HUES64 (cell line): ENCODE measurements around the gene CFAP43.
A peak's percentile ranks its signal among the peaks of the same experiment; 100 is the strongest.

Source experiments
- H3K27ac ChIP-seq: 2 replicates; pipeline ENCODE4 v1.7.0; 2013; ENCODE audit warnings: low read depth, low read length, inconsistent platforms
- H3K27me3 ChIP-seq: 2 replicates; pipeline ENCODE4 v1.6.1; 2013; ENCODE audit warnings: mild to moderate bottlenecking, low read length; ENCODE audit not compliant: insufficient read depth
- H3K36me3 ChIP-seq: 2 replicates; pipeline ENCODE4 v1.6.1; 2013; ENCODE audit warnings: mild to moderate bottlenecking, low read length; ENCODE audit not compliant: insufficient read depth
- H3K4me1 ChIP-seq: 2 replicates; pipeline ENCODE4 v1.6.1; 2013; ENCODE audit warnings: mild to moderate bottlenecking, low read length, moderate library complexity; ENCODE audit not compliant: insufficient read depth
- H3K4me3 ChIP-seq: 2 replicates; pipeline ENCODE4 v1.5.1; 2013; ENCODE audit warnings: mild to moderate bottlenecking, low read length, moderate library complexity
- H3K9ac ChIP-seq: 2 replicates; pipeline ENCODE4 v1.6.1; 2013; ENCODE audit warnings: mild to moderate bottlenecking, low read depth, low read length
- H3K9me3 ChIP-seq: 2 replicates; pipeline ENCODE4 v1.6.1; 2013; ENCODE audit warnings: low read depth, low read length; ENCODE audit not compliant: insufficient read depth
- WGBS: fragments of 150-250, 120-280 bp; methylation state at CpG from one replicate; pipeline ENCODE4 v1.1.7; 2013; ENCODE audit warnings: missing lambda C conversion rate; 5-methylcytosine and 5-hydroxymethylcytosine counted together

CFAP43 gene

DNA sequence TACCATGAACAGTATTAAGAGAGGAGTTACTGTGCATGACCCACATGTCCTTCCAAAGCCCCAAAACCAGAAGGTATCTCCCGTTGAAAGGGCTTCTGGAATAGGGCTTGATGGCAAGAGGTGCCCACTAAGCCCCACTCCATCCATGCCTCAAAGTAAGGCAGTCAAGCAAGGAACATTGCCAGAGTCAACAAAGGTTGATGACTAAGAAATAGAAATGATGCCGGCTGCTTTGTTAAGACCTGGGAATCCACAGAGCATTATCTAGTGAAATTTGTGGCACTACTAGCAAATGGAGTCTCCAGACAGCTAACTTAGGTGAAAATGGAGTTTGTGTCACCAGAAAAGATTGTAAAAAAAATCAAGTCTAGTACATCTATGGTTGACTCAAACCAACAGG is 104.0 kb downstream of the CFAP43 start:
- WGBS, result 83% methylated on average over 2 of the region's 2 CpGs
- Histone ChIP-seq H3K4me1 (no peaks in the 10 kb centered on the region), H3K9ac (no peak overlapping the region)

DNA sequence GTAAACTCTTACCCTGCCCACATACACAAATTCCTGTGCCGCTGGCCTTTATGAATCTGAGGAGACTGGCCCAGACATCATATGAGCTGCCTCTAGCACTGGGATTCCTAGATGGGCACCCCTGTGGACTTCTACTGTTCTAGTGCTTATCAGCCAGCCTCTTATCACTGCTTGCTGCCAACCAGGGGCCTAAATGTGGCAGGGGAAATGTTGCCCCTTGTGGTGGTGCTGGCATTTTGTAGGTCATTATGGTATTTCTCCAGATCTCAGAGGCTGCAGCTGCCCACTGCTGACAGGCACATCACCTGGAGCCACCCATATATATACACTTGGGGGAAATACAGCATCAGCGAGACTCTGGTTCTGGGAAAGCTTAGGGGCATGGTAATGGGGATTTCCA is 104.8 kb downstream of the CFAP43 start:
- whole genome bisulfite sequencing, result 89% methylated on average over 2 of the region's 2 CpGs
- Histone ChIP-seq H3K9me3 (no peaks in the 10 kb centered on the region), H3K27ac (no peak overlapping the region)

More for the DNA sequence above, 104.0 kb downstream of the CFAP43 start:
- Histone ChIP-seq H3K36me3 (peaks cover 11% of the 10 kb centered on the region; the same call in 1 of the 2 replicates), H3K27me3 (no peaks in the 10 kb centered on the region), H3K9me3 (no peaks in the 10 kb centered on the region), H3K4me3 (no peak overlapping the region), H3K27ac (no peak overlapping the region)

DNA sequence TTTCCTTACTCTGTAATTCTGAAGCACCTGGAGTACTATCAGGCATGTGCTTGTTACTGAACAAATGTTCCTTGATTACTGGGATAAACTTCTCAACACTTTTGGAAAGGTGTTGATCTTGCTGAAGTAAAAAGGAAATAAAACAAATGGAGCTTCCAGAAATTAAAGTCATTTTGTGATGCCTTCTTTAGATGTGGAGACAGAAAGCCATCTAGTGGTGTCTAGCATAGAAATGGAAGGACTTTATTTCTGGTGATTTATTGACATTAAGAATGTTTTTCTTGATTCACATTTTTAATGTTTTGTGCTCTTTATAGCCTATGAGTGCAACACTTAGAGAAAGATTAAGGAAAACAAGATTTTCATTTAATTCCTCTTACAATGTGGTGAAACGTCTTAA is 108.8 kb downstream of the CFAP43 start:
- Histone ChIP-seq H3K27me3 (no peaks in the 10 kb centered on the region), H3K9ac (no peak overlapping the region), H3K27ac (no peak overlapping the region), H3K4me3 (peak overlapping the region; percentile 93), H3K36me3 (peaks cover 11% of the 10 kb centered on the region; the same call in 1 of the 2 replicates), H3K4me1 (peaks cover 19% of the 10 kb centered on the region), H3K9me3 (no peaks in the 10 kb centered on the region)
- no CpG with 5 or more reads among the region's 1 CpG for WGBS

More for the DNA sequence above, 104.8 kb downstream of the CFAP43 start:
- Histone ChIP-seq H3K4me3 (no peak overlapping the region), H3K4me1 (peaks cover 7% of the 10 kb centered on the region; the same call in 1 of the 2 replicates), H3K27me3 (no peaks in the 10 kb centered on the region), H3K36me3 (peaks cover 11% of the 10 kb centered on the region; the same call in 1 of the 2 replicates), H3K9ac (no peak overlapping the region)

DNA sequence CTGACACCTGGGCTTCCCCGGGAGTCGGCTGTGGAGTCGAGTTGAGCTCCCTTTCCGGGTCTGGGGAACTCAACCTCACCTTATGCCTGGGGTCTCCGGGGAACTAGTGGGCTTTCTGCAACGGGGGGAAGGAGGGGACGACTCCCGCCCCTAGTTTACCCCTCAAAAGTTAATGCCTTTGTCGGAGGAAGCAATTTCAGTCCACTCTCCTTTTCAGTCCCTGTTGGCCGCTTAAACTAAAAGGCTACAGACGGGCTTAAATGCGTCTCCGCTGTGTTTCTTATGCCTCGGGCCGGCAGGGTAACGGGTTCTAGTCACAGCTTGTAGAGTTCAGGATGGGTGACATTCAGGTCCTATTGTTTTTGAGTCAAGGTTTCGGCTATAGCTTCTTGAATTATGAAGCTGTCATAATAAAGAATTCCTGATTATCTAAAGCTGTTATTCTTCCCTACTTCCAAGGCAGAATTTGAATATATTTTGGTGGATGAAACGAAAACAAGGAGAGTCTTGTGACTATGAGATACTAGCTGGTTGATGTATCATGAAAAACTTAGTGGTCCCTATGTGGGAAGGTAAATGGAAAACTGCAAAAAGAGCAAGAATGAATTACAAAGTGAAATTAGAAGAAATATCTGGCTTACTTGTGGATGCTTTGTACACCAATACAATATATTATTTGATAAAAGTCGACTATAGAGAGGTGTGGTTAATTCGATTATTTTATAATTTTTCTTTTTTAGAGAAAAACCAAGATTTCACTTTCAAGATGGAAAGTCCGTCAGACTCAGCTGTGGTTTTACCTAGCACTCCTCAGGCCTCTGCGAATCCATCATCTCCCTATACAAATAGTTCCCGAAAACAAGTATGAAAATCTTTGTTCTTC is 109.7 kb downstream of the CFAP43 start:
- Histone ChIP-seq H3K27ac (peak overlapping the region; percentile 94), H3K27me3 (no peaks in the 10 kb centered on the region), H3K9ac (peak overlapping the region; percentile 93), H3K4me1 (peaks cover 19% of the 10 kb centered on the region), H3K36me3 (peaks cover 11% of the 10 kb centered on the region; the same call in 1 of the 2 replicates), H3K9me3 (no peaks in the 10 kb centered on the region), H3K4me3 (peak overlapping the region; percentile 93)
- 13% methylated on average over 20 of the region's 23 CpGs for WGBS

DNA sequence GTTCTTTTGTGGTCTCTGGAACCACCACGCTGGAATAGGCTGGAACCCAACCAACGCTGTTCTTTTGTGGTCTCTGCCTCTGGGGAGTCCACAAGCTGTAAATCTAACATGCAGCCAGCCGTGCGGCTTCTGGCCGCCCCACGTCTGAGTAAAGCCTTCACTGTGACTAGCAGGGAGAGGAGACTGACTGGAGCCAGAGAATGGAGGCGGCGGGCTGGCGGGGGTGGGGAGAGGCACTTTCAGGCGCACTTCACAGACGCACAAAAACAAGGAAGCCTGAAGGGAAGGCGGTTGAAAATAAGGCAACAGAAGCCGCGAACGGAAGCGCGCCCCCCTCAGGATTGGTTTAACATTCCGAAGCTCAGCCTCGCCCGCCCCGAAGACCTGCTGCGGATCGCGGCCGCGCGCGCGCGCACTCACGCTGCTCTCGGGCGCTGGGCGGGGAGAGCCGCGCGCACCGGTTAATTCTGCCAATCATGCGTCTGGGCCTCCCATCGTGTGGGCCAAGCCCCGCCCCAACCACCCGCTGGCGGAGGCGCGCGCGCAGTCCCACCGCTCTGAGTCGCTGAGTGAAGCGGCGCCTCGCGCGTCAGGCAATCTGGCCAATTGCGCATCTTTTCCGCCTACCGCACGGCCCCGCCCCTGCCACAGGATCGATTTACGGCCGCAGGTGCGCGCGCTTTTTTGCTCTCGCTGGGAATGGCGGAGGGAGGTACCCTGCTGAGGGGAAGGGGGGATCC is 110.5 kb downstream of the CFAP43 start, which contains the start of gene SFR1:
Gene SFR1 (plus strand): TSS at position 687 of the 740 bp plus-strand sequence. CDS start 13 bp downstream, at position 700.
- H3K4me1 ChIP-seq, result peaks cover 19% of the 10 kb centered on the region
- under 1% methylated on average over 67 of the region's 67 CpGs for WGBS

DNA sequence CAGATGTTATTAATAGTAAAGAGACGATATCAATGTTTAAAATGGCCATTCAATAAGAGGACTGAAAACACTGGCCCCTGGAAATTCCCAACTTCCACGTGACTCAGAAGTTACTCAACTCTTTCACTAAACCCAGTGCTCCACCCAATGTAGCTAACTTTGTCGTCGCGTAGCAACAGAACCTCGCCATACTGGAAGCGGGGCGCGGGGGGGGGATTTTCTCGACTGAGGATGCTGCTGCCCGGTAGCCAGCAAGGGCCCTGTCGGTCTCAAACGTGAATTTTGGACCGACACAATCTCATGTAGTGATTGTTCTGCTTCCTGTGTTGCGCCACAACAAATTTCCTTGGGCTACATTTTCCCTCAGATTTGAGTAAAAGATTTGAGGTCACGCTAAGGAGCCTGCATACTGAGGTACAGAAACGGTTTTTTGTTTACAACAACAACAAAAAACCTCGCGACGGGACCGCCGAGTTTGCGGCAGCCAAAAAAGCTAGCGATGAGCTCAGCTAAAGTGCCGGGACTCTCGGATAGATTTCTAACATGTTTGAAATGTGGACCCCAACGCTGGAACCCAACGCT is 111.2 kb downstream of the CFAP43 start:
- 3% methylated on average over 28 of the region's 28 CpGs for WGBS
- Histone ChIP-seq H3K4me3 (peak overlapping the region; percentile 86), H3K27me3 (no peaks in the 10 kb centered on the region), H3K9ac (peak overlapping the region; percentile 97), H3K36me3 (peaks cover 11% of the 10 kb centered on the region; the same call in 1 of the 2 replicates), H3K9me3 (no peaks in the 10 kb centered on the region), H3K4me1 (peaks cover 19% of the 10 kb centered on the region), H3K27ac (peak overlapping the region; percentile 100)

More for the DNA sequence above, 110.5 kb downstream of the CFAP43 start, which contains the start of gene SFR1:
- Histone ChIP-seq H3K9me3 (no peaks in the 10 kb centered on the region), H3K9ac (peak within 1 kb of the TSS; percentile 97), H3K36me3 (peaks cover 11% of the 10 kb centered on the region; the same call in 1 of the 2 replicates), H3K27me3 (no peaks in the 10 kb centered on the region), H3K27ac (peak within 1 kb of the TSS; percentile 100), H3K4me3 (peak within 1 kb of the TSS; percentile 93)

DNA sequence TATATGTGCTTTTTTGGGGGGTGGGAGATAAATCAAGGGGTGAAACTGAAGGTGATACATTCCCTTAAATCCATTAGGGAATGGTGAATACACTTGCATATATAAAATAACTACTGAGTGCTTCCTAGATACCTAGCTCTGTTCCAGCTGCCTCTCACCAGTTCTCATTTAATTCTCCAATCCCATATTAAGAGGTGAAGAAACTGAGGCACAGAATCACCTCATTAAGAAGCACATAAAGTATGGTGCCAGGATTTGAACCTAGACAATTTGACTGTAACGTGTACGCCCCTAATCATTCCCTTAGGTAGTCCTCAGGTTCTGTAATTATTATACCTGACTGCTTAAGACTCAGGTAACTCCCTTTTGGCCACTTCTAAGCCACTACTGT is 111.7 kb downstream of the CFAP43 start:
- peak overlapping the region; percentile 100 for H3K27ac ChIP-seq
- H3K4me3 ChIP-seq, result peak overlapping the region; percentile 86
- peaks cover 19% of the 10 kb centered on the region for H3K4me1 ChIP-seq
- WGBS, result 74% methylated on average over 2 of the region's 2 CpGs
- H3K36me3 ChIP-seq, result peaks cover 11% of the 10 kb centered on the region; the same call in 1 of the 2 replicates
- no peaks in the 10 kb centered on the region for H3K27me3 ChIP-seq
- no peaks in the 10 kb centered on the region for H3K9me3 ChIP-seq
- peak overlapping the region; percentile 97 for H3K9ac ChIP-seq

DNA sequence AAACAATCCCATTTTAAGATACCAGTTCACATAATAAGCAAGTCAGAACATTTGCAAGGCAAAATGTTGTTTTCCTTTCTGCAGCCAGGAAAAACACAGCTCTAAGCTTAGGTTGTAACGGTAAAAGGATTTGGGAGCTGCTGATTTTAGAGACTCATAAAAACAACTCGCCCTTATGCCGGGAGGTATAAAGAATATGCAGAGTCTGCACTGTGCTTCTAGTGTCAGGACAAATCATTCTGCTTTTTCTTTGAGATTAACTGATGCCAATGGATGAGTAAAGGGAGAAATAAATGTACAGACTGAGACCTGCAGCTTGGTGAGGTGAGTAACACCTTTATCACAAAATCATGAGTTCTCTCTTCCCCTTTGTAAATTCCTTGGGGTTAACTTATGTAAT is 112.2 kb downstream of the CFAP43 start:
- Histone ChIP-seq H3K9me3 (no peaks in the 10 kb centered on the region), H3K4me3 (no peak overlapping the region), H3K27me3 (no peaks in the 10 kb centered on the region), H3K36me3 (0 out of 2 replicates have a peak, but pooled peaks cover 6% of the 10 kb centered on the region), H3K27ac (no peak overlapping the region; the same call in 1 of the 2 replicates), H3K4me1 (peaks cover 19% of the 10 kb centered on the region), H3K9ac (no peak overlapping the region)
- 83% methylated on average over 3 of the region's 3 CpGs for WGBS

DNA sequence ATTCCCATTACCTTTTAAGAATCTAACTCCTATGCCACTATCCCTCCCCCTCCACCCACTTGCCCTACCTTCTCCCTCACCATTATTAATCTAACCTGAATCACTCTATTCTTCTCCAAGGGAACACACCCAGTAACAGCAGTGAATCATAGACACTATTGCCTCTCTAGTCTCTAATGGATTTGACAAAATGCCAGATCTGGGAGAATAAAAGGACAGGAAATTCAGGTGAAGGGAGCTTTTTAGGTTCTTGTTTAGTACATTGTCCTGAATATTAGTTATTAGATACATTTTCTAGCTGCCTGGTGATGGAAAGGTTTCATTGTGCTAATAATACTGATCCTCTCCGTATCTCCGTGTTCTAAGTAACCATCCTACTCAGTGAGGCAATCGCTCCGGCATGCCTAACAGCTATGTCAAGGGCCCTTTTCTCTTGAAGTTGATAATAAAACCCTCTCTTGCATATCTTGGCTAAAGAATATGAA is 114.3 kb downstream of the CFAP43 start:
- Histone ChIP-seq H3K4me3 (no peak overlapping the region), H3K4me1 (peaks cover 16% of the 10 kb centered on the region), H3K27me3 (no peaks in the 10 kb centered on the region), H3K27ac (no peak overlapping the region), H3K36me3 (no peaks in the 10 kb centered on the region), H3K9ac (no peak overlapping the region), H3K9me3 (no peaks in the 10 kb centered on the region)
- 93% methylated on average over 4 of the region's 4 CpGs for WGBS

DNA sequence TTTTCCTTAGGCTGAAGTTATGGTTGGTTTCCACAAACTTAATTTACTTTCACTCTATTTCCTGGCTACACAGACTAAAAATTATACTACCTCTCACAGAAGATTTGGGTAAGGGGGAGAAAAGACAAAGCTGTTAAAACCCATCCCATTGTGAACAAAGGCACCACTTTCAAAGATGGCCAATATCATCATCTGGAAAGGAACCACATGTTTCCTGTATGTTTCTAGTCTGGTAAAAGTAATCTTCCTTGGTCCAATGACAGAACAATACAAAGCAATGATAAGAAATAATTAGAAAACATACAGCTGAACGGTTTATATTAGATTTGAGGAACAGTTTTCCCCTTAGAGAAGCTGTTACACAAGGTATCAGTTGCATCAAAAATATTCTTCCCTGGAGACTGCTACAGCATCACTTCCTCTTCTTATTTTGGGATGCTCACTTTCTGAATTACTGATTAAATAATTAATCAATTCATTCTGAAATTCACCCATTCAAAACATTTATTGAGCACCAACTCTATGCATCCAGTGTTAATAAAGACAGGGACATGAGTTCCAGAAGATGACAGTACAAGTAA is 118.7 kb downstream of the CFAP43 start:
- H3K9ac ChIP-seq, result no peak overlapping the region
- WGBS, result 100% methylated on average over 1 of the region's 1 CpG
- H3K36me3 ChIP-seq, result no peaks in the 10 kb centered on the region
- H3K9me3 ChIP-seq, result no peaks in the 10 kb centered on the region
- no peak overlapping the region for H3K4me3 ChIP-seq
- H3K27ac ChIP-seq, result no peak overlapping the region
- H3K27me3 ChIP-seq, result no peaks in the 10 kb centered on the region
- no peaks in the 10 kb centered on the region for H3K4me1 ChIP-seq
